Measurements from ENCODE around the gene PNKD.

Gene PNKD

GRCh38 chr2:218345491-218346236 lies 75.3 kb downstream of the PNKD start:
- no peak for DNase-seq

GRCh38 chr2:218347172-218347571 lies 76.9 kb downstream of the PNKD start:
- DNase-seq = no peak

GRCh38 chr2:218354045-218354444 lies 83.7 kb downstream of the PNKD start:
- DNase-seq = no peak

- DNase-seq = no peak
Measured at GRCh38 chr2:218354850-218355443, 84.6 kb downstream of the PNKD start.

- no peak for DNase-seq
Measured at GRCh38 chr2:218357236-218358177, 87.2 kb downstream of the PNKD start.

- DNase-seq = no peak
Measured at GRCh38 chr2:218360453-218360852, 90.1 kb downstream of the PNKD start.

GRCh38 chr2:218362606-218363005 lies 92.3 kb downstream of the PNKD start:
- no peak for DNase-seq

GRCh38 chr2:218363736-218364135 lies 93.4 kb downstream of the PNKD start:
- DNase-seq = no peak

GRCh38 chr2:218364196-218364595 lies 93.9 kb downstream of the PNKD start:
- no peak for DNase-seq

GRCh38 chr2:218366621-218367414 lies 96.5 kb downstream of the PNKD start:
- no peak for DNase-seq

GRCh38 chr2:218367415-218368149 lies 97.3 kb downstream of the PNKD start:
- DNase-seq = no peak

- DNase-seq = no peak
Measured at GRCh38 chr2:218368150-218368528, 97.8 kb downstream of the PNKD start.

GRCh38 chr2:218368621-218369153 lies 98.4 kb downstream of the PNKD start:
- DNase-seq = peak; percentile 35

- DNase-seq = no peak
Measured at GRCh38 chr2:218369330-218369729, 99.0 kb downstream of the PNKD start.

GRCh38 chr2:218370410-218371063 lies 100.2 kb downstream of the PNKD start:
- DNase-seq = no peak

- DNase-seq = no peak
Measured at GRCh38 chr2:218371983-218372350, 101.6 kb downstream of the PNKD start.

- DNase-seq = no peak
Measured at GRCh38 chr2:218374795-218375194, 104.5 kb downstream of the PNKD start.

- DNase-seq = no peak
Measured at GRCh38 chr2:218375212-218375611, 104.9 kb downstream of the PNKD start.

GRCh38 chr2:218378053-218378452 lies 107.7 kb downstream of the PNKD start:
- DNase-seq = no peak

- no peak for DNase-seq
Measured at GRCh38 chr2:218381916-218382366, 111.6 kb downstream of the PNKD start, which contains the start of gene SLC11A1. SLC11A1 (plus strand) TSS chr2:218382273; CDS start chr2:218382369, 96 bp downstream.

GRCh38 chr2:218382785-218383184 lies 112.5 kb downstream of the PNKD start:
- DNase-seq = no peak
